GM12892 (cell line): Measurements from ENCODE around the gene NHS.

Experiments used
- DNase-seq: peaks from one replicate; pipeline ENCODE4 v3.0.0; 2011; ENCODE audit not compliant: insufficient read length
- FAIRE-seq: peaks from 2 replicates; lab custom pipeline; 2011; peaks lifted over from hg19 to GRCh38; lab: Jason Lieb, UNC
- POLR2A ChIP-seq: IDR thresholded peaks from 2 replicates; pipeline ENCODE4 v1.6.1; 2011; ENCODE audit warnings: low read depth, low read length, control low read depth
- POLR2AphosphoS5 ChIP-seq: IDR thresholded peaks from 2 replicates; pipeline ENCODE4 v1.6.1; 2011; ENCODE audit warnings: low read depth, low read length, control low read depth
- TAF1 ChIP-seq: IDR thresholded peaks from 2 replicates; pipeline ENCODE4 v1.6.1; 2011; ENCODE audit warnings: low read depth, mild to moderate bottlenecking, control low read depth, low read length, borderline replicate concordance

The NHS gene

DNA sequence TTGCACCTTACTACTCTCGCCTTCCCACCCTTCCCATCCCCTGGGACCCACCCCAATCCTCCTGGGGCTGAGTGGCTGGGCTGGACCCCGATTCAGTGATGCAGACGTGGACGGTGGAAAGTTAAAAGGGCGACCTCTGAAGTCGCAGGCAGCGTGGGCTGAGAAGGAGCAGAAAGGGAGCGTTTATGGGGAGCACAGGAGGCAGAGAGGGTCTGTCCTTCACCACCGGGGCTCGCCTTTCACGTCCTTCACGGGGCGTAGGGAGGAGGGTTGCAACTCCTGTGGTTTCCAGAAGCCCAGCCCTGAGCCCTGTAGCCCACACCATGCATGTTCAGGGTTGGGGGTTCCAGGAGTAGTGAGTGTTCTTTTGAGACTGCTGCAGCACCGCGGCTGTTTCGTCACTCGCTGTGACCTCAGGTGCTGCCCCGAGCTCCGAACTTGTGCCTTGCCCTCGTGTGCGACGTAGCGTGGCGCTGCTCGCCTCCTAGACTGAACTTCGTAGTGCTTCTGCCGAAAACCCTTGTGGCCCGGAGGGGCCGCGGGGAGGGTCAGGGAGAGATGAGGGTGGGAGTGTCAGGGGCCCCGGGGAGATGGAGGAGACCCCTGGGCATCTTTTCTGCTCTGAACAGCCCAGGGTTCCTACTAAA is 1.6 kb downstream of the NHS start:
- TF ChIP-seq TAF1 (no peak), POLR2AphosphoS5 (no peak), POLR2A (no peak)
- DNase-seq, result no peak
- no peak for FAIRE-seq

DNA sequence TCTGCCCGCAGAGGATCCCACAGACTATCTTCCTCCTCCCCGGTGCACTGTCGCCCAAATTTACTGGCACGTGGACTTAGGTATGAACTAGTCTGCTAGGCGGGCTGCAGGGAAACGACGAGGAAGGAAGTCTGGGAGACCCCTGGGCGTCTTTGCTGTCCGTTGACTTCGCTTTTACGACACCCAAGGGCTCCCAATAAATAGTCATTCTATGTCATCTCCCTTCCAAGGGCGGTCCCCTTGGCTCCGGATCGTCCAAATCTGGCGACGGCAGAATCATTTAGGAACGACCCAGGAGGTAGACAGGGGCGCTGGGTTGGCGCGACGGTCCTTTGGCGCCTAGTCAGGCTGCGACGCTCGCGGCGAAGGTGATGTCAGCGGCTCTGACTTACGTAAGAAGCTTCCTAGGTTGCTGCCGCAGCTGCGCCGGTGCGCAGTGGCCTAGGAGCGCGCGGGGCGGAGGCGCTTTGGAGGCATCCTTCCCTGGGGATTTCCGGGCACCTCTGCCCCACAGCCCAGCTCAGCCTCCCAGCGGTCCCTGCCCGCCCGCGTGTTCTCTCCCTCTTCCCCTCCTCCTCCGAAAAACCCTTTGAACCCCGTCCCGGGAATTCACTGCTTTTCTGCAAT is 2.2 kb downstream of the NHS start:
- TF ChIP-seq POLR2A (no peak), POLR2AphosphoS5 (no peak), TAF1 (no peak)
- DNase-seq (no peak), FAIRE-seq (no peak)

DNA sequence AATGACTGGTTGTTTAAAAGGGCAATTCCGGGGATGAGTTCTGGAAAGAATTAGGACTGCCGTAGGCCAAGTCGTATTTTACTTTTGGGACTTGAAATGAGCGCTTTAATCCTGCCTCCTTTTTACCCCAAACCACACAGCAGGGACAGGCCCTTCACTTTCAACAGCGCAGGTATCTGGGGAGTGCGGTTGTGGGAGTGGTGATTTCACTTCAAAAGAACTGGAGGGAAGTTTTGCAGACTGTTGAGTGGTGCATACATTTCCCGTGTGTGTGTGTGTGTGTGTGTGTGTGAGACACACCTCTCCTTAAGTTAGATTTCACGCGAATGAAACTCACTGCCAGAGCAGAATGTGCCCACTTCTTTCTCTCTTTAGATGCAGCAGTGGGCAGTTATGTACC is 2.8 kb downstream of the NHS start:
- no peak for TF ChIP-seq POLR2AphosphoS5
- TF ChIP-seq POLR2A, result no peak
- TF ChIP-seq TAF1, result no peak
- FAIRE-seq, result no peak
- no peak for DNase-seq

DNA sequence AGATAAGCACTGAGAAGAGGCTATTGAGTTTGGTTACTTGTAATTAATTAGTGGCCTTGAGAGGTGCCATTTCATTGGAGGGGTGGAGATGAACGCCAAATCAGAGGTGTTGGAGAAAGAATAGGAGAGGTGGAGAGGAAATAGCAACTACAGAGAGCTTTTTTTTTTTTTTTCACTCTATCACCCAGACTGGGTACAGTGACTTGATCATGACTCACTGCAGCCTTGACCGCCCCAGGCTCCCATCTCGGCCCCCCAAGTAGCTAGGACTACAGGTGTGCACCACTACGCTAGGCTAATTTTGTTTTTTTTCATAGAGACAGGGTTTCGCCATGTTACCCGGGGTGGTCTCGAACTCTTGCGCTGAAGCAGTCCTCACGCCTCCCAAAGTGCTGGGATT is 5.2 kb downstream of the NHS start:
- no peak for TF ChIP-seq TAF1
- TF ChIP-seq POLR2A, result no peak
- no peak for TF ChIP-seq POLR2AphosphoS5
- no peak for DNase-seq
- FAIRE-seq, result no peak

DNA sequence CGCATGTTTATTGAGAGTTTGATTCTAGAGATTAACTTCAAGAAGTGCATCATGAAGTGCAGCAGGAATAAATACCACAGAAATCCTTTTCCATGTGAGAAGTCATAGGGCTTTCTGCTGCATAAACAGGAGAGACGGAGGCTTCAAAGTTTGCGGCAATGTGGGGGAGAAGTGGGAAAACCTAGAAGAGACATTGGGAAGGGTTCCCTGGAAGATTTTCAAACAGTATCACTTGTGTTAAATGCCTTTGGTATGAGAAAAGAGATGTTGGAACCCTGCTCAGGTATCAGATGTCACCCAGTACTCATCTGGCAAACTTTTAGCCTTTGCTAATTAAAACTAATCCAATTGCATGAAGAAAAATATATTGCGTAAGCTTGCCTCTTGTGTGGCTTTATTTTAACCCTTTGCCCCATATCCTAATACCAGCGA is 15.4 kb downstream of the NHS start:
- TF ChIP-seq POLR2A (no peak), POLR2AphosphoS5 (no peak), TAF1 (no peak)
- FAIRE-seq (no peak), DNase-seq (no peak)

DNA sequence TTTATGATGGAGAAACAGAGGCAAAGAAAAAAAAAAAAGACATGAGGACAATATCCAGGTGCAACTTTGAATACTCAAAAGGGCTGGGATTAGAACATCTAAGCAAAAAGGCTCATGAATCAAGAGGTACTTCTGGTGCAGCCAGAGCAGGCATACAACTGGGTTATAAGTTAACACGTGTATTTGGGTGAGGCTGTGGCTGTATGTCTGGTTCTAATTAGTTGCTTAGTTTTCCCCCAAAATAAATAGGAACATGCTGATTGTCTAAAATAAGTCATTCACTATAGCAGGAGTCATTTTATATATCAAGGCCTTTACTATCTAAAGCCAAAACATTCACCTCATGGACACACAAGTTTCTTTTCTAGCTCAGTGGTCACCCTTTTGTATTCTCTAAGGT is 20.2 kb downstream of the NHS start:
- FAIRE-seq, result no peak
- DNase-seq, result no peak
- TF ChIP-seq TAF1, result no peak
- TF ChIP-seq POLR2A, result no peak

DNA sequence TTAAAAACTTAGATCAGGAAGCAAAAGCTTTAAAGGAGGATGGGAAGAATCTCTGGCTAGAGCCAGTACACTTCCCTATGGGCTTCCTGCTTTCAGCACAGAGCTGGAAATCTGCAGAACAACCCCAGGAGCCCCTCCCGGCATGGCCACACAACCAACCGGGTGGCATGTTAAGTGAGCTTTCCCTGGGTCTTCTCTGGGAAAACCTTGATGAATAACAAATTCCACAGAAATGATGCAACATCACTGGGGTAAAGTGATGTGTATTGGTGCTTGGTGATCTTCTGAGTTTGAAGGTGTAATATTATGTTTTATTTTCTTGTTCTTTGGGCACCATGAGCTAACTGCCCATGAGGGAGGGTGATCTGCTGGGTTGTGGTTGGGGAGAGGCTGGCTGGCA is 22.1 kb downstream of the NHS start:
- DNase-seq (no peak), FAIRE-seq (no peak)
- TF ChIP-seq TAF1 (no peak), POLR2A (no peak), POLR2AphosphoS5 (no peak)

DNA sequence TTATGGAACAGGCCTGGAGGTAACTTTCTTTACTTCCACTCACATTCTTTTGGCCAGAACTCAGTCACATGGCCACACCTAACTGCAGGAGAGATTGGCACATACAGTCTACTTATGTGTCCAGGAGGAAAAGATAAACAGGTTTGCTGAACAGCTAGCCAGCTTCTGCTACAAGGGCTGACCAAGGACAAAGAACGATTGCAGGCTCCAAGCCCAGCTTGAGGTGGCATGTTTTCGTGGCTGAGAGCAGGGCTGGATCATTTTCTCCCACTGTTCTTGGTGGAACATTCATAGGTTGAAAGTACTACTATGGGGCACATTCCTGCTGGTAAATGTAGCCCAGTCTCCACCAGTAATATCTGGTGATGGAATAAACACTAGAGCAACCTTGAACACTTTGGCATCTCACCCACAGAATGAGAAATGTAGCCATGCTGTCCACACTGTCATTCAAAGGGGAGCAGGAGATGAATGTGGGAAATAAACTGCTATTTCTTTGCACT is 28.2 kb downstream of the NHS start:
- TF ChIP-seq POLR2AphosphoS5 (no peak), TAF1 (no peak), POLR2A (no peak)

DNA sequence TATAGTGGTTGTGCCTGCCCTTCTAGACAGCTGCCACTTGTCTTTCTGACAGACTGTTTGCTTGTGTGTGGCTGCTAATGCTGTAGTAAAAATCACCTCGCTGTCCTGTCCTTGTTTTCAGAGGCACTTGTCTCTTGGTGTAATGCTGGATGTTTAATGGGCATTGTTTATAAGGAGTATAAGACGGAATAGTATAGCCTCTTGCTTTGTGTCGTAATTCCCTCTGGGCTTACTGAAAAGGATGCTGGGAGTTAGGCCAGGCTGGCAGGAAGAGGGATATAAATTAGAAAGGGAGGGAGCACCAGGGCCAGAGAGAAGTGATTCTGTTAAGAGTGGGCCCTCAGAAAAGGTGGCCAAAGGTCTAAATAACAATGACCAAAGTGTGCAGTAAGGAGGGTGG is 29.0 kb downstream of the NHS start:
- FAIRE-seq (no peak), DNase-seq (no peak)
- TF ChIP-seq POLR2AphosphoS5 (no peak), TAF1 (no peak), POLR2A (no peak)

More for the DNA sequence above, 28.2 kb downstream of the NHS start:
- FAIRE-seq (no peak), DNase-seq (no peak)

DNA sequence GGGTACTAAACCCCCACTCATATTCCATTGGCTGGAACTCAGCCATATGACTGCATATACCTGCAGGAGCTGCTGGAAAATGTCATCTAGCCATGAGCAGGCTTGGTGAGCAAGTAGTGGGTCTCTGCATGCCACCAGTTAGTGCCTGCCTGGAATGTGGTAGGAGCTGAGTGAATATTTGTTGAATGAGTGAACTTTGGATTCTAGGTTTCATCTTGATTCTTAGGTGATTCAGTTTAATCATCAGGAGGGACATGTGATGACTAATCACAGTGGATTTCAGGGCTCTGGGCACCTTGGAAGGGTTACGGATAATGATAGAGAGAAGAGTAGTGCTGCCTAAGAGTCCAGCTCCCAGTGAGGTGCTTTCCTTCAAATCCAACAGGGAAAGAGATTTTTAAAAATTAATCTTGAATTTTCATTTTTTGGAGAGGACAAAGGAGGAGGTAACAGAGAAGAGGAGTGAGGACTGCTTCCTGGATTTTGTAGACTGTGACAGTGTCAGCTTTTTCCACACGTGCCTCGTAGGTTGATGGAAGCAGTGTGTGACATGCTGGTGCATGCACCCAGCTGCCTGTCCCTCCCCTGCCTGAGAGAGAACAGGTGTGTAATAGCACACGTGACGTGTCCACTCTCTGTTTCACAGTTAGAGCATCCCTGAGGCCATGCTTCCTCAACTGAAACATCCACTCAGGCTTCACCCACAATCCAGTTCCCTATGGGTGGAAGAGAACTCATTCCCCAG is 30.4 kb downstream of the NHS start:
- no peak for FAIRE-seq
- TF ChIP-seq TAF1, result no peak
- TF ChIP-seq POLR2A, result no peak
- no peak for TF ChIP-seq POLR2AphosphoS5
- no peak for DNase-seq

DNA sequence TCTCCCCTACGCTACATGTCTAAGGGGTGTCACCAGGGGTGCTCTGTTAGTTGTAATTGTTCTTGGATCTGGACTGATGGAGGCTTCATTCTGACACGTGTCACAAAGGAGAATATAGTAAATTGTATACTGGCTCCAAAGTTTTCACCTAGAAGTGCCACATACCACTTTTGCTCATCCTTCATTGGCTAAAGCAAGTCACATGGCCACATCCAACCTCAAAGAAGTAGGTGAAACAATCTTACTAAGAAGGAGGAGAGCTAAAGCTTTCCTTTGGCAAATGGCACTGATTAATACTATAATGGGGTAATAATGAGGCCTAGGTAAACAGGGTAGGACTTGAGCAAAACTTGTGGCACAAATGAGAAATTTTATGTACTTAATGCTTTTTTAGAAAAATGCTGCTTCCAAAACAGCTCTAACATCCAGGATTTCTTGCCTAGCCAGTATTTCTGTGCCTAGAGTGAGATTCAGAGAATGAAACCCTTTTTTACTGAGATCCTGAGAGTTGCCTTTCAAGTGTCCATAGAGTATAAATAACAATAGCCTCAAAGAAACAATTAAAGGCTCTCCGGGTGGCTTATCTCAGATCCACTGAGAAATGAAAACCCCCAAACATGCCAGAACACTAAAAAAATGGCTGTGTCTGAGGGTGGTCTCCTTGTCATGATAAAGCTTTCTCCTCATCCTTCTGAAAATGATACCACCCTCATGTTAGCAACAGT is 34.7 kb downstream of the NHS start:
- no peak for FAIRE-seq
- TF ChIP-seq TAF1, result no peak
- TF ChIP-seq POLR2AphosphoS5, result no peak
- no peak for TF ChIP-seq POLR2A
- no peak for DNase-seq
